Cerebellar nuclear complex (tissue), 1 donor: ENCODE results near the gene TTC39A.

Source experiments
- DNase-seq, 2 experiments: peaks; one replicate each; lab custom pipeline; 2025; lab: John Stamatoyannopoulos, UW

TTC39A gene

DNA sequence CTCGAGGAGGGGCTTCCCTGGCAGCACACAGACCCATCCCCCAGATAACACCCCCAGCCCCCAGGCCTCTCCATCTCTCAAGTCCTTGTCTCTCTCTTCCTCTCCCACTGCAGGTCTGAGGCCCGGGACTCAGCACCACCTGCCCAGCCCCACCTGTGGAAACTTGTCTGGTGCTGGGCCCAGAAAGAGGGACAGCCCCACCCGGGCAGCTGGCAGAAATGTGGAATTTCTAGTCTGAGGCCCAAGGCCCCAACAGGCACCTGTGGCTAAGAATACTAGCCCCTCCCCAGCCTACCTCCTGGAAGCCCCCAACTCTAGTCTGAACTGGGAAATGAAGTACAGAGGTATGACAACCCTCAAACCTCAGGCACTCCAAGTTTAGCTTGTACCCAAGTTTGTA lies 15.4 kb downstream of the TTC39A start:
- DNase-seq = no peak

DNA sequence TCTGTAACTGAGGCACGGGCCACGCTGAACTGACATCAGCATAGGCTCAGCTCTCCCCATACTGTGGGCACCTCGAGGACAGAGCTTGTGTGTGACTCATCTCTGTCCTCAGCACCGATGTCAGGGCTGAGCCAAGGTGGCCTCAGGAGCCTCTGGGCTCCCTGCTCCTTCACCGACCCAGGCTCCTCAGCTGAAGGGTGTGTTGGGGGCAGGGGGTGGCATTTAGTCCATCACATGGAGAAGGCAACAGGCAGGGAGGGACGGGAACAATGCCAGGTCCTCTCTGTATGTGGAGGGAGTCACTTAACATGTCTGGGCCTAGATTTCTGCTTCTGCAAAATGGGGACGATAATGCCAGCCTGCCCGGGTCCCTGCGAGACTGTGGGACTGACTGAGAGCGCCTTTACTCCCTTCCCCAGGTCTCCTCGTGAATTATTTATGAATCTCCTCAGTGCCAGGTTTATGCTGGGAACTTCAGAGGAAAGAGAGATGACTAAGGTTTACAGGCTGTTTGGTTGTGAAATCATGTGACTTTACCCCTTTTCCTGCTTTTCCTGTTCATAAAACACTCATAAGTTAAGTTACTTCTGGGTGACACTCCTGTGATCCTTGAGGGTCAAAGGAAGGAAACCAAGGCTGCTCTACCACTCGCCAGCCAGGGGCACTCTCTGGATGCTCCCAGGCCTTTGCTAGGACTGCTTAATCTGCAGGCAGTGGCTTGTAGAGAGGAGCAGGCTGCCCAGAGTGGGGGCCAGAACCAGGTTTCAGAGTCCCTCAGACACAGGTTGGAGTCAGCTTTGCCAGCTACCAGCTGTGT lies 16.2 kb downstream of the TTC39A start:
- no peak for DNase-seq

DNA sequence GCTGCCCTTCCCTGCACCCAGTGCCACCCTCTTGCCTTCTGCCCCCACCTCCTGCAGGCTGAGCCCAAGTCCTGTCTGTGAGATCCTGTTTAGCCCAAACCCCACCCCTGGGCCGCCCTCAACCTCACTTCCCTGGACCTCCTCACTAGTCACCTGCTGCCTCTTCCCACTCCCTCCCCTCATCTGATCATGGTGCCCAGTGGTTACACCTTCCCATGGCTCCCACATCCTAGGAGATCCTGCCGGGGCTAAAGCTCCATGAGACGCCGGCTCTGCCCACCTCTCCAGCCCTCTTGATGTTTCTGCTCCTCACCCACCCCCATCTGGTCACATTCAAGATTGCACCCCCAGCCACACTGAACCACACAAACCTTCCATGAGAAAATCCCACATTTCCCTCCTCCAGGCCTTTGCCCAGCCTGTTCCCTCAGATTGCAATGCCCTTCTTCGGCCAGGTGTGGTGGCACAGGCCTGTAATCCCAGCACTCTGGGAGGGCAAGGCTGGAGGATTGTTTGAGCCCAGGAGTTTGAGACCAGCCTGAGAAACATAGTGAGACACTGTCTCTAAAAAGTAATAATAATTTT lies 17.0 kb downstream of the TTC39A start:
- DNase-seq = no peak

DNA sequence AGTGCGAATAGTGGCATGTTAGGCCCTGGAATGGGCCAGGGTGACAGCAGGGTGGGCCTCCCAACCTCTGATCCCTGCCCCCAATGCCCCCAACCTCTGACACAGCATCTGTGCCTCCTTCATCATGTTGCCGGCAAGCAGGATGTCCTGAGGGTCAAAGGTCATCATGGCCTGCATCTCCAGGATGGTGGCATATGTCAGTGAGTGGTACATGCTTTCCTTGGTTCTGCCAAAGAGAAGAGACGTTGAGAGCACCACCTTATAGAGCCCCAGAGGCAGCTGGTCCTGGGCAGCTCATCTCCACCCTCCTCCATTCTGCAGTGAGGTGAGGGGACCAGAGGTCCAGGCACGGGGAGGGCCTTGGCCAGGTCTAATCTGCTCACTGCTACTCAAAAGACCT lies 17.6 kb downstream of the TTC39A start:
- DNase-seq = no peak

DNA sequence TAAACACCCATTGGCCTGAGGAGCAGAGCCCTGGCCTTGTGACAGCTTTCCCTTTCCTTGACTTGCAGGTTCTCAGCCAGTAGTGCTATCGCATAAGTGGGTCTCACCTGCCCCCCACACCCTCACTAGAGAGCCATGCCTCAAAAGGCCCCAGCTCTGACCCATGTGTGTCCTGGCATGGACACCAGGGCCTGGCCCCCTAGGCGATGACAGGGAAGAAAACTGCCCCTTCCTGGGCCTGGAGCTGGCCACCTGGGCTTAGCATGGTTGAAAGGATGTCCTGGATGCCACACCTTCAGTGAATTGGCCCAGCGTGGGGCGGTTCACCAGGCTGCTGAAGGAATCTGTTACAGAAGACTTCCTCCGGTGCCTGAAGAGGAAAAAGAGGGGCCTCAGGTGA lies 18.5 kb downstream of the TTC39A start:
- no peak for DNase-seq

DNA sequence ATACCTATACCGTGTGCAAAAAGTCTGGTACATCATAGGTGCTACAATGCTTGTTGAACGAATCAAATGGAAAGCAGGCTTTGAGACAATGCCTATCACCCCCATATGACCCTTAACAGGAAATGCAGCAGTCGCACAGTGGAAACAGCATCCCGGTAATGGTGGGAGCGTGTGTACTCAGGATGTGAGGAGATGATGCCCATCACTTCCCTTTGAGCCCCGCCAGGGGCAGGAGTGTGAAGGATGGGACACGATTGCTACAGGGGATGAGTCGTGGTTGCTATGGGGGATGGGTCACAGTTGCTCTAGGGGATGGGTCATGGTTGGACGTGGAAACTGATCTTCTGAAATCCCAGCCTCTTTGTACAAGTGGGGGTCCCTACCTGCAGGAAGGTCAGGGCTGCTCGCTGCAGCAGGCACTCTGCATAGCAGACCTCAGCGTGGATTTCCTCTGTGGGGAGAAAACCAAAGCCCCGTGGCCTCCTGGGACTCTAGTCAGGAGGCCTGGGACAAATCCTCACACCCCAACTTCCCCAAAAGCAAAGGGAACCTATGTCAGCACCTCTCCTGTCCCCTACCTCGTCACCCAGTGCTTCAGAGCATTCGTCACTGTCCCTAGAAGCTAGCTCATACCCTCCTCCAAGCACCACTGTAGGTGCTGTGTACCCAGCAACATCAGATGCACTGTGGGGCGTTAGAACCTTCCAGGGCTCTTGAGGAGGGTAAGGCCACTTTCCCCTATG lies 19.3 kb downstream of the TTC39A start:
- no peak for DNase-seq

DNA sequence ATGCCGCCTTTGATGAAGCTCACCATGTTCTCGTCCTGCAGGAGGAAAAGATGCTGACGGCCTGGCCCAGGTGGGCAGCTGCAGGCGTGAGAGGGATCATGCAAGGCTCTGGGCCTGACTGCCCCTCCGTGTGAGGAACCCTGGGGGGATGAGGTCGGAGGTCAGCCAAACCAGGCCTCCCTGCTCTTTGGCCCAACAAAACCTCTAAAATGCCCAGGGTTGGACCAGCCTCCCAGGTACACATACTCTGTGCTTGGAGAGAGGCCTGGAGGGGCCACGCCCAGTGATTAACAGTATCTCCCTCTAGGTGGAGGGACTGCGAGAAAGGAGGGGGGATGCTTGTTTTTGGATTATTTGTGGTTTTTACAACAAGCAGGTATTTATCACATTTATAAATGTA lies 21.1 kb downstream of the TTC39A start:
- DNase-seq = no peak

DNA sequence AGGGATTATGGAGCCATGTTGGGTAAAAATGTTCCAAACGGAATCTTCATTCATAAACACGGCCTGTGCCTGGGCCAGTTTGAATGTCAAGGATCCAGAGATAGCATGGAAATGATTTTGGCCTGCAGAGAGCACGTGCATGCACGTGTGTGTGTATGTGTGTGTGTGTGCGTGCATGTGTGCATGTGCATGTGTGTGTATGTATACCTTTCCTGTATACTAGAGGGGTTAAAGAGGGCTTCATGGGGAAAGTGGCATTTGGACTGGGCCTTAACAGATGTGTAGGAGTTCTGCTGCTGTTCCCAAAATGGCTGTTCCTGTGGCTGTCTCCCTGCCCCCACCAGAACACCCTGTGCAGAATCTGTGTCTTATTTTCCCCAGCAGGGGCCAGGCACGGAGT lies 21.7 kb downstream of the TTC39A start:
- DNase-seq = no peak

DNA sequence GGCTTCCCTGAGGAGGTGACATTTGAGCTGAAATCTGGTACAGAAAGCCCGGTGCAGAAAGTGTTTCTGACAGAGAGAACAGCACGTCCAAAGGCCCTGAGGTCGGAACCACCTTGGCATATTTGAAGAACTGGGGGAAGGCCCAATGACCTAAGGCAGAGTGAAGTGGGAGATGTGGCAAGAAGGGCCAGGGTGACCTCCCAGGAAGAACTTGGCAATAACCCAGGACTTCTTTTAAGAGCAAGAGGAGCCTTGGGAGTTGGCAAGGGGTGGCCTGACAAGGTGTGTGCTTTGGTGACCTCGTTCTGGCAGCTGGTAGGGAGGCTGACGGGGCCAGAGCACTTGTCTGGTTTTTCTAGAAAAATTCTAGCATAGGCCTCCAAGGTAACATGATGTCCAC lies 23.4 kb downstream of the TTC39A start:
- DNase-seq = no peak

DNA sequence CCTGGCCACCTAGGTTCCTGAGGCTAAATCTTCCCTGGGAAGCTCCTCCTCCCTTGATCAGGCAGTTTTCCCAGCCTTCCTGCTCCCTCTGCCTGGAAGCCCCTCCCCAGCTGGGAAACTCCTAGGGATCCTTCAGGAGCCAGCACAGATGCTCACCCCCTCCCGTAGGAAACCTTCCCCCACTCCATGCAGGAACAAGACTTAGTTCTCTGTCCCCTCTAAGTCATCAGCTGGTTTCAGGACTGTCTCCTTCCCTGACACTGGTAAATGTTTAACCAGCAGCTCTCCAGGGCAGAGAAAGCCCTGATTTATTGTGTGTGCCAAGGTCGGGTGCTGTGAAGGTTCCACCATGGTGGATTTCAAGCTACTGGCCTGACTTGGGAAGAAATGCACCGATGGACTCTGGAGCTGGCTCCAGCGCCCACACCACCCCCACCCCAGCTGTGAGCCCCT lies 25.0 kb downstream of the TTC39A start:
- DNase-seq = no peak

DNA sequence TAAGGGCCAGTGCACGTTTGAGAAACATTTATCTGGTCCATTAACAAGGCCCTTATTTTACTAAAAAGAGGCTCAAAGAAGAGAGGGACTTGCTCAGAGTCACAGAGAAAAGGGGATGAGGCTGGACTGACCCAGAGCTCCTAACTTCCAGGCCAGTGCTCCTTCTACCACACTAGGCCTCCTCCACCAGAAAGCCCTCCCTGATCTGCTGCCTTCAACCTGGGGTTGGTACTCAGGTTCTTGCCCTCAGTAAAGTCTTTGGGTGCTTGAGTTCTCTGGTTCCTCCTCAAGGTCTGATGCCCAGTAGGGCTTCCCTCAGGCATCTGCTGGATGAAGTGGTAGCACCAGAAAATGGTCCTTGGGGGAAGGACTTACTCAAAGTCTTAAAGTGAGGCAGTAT lies 26.0 kb downstream of the TTC39A start:
- DNase-seq = no peak

DNA sequence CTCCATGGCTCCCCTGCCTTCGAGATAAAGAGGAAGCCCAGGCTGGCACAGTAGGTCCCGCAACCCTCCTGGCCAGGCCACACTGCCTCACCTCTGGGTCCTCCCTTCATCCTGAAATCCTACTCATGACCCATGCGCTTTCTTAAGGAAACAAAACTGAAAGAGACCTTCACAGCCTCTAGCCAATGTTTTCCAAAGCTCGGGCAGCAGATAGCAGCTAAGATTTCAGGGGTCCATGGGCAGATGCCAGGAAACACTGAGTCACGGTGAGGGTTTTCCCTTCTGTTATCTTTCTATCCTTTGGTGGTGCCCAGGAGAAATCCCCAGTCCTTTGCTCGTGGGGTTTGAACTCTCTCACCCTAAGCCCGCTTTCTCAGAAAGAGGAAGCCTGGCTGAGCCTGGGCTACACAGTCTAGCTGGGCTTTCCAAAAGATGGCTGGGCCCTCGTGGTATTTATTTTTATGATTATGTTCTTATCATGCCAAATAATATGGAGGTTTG lies 26.6 kb downstream of the TTC39A start:
- no peak for DNase-seq

DNA sequence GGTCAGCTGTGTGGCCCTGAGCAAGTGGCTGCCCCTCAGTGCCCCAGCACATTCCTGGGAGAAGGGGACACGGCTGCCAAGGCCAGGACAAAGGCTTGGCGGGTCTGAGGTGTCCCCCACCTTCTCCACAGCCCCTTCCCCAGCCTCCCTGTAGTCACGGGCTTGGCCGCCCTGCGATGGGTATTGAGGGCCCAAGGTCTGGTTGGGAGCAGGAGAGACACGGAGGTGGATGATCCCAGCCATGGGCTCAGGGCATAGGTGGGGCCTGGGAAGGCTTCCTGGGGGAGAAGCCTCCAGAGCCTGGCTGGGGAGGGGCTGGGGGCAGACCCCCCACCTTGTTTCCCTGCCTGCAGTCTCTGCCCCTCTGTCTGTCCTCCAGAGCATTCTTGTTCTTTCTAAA lies 27.0 kb downstream of the TTC39A start:
- no peak for DNase-seq

DNA sequence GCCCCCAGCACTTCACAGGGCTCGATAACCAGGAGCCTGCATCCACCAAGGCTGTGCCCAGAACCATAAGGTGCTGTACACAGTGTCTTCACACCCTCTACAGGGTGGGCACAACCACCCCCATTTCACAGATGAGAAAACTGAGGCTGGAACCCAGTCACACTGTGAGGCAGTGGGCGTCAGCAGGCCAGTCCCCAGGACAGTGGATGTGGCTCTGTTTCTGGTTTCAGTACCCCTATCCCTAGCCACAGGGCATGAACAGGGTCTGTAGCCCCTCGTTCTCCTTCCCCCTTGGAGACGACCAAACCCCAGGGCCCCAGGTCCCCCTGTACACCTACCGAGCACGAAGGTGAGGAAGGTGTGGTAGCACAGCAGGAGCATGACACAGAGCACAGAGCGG lies 27.6 kb downstream of the TTC39A start:
- DNase-seq = no peak

DNA sequence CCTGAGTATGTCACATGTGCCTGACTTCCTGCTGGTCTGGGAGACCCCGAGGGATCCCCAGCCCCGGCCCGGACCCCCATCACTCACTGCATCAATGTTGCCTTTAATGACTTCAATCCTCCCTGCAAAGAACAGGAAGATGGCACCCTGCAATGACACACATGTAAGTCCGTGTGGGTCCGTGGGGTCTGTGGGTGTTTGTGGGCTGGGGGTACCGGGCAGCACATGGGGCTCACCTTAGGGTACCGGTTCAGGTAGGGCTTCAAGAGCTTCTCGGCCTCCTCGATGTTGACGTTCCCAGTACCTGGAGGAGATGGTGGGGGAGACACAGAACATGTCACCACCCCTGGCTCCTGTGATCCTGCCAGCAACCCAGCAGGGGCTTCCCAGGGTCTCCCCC lies 28.1 kb downstream of the TTC39A start:
- no peak for DNase-seq

DNA sequence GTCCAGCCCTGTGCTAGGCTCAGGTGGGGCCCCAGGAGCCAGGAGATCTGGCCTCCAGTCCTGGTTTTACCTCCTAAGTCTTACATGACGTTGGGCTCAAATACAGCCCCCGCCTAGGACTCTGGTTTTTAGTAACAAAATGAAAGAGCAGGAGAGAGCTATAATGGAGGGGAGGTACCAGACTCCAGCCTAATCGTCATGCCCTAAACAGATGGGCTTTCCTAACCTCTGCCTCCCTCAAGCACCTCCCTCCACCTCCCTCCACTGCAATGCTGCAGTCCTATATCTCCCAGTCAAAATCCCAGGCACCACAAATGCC lies 28.6 kb downstream of the TTC39A start:
- DNase-seq = no peak

DNA sequence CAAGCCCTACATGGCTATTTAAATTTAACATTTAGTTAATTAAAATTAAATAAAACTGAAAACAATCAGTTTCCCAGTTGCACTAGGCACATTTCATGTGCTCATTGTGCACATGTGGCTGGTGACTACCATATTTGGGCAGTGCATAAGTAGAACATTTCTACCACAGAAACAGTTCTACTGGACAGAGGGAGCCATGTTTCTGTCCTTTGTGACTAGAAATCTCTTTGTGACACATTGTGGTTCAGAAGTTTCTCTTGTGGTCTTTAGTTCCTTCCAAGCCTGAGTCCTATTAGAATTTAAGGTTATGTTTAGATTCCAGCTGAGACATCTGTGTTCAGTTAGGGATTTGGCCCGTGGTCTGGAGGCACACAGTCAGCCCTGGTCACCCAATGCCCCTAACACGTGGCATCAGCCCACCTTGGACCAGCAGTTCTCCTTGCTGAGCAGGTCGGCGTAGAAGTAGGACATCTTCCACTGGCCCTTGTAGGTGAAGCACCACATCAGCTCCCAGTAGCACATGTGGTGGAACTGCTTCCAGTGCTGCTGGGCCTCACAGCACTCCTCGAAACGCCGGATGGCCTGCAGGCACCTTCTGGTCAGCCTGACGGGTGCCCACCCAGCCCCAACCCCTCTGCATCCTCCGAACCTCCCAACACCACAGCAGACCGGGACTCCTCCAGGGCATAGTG lies 29.1 kb downstream of the TTC39A start:
- no peak for DNase-seq

DNA sequence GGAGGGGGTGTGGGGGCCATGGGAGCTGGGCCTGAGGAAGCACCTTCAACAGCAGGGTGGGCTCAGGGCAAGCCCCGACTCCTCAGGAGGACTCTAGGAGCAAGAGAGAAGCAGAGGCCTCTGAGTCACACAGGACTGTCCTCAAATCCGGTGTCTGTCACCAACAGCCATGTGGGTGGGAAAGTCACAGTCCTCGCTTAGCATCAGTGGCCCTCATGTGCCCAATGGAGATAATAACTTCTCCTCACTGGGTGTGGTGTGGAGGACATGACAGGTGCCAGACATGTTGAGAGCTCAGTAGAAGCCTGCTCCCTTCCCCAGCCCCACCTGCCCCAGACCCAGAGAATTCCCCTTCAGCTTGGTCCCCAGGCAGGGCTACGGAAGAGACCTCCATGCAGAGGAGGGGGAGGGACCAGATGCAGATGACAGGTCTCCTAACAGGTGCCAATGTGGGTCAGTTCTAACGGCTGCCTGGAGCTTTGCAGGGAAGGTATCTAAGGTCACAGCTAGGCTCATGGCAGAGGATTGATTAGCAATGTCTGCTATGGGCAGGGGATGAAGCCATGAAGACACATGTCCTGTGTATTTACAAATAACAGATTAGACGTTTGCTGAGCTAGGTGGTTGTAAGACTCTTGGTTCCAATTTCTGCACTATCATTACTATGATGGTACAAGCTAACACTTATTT lies 30.2 kb downstream of the TTC39A start:
- no peak for DNase-seq

DNA sequence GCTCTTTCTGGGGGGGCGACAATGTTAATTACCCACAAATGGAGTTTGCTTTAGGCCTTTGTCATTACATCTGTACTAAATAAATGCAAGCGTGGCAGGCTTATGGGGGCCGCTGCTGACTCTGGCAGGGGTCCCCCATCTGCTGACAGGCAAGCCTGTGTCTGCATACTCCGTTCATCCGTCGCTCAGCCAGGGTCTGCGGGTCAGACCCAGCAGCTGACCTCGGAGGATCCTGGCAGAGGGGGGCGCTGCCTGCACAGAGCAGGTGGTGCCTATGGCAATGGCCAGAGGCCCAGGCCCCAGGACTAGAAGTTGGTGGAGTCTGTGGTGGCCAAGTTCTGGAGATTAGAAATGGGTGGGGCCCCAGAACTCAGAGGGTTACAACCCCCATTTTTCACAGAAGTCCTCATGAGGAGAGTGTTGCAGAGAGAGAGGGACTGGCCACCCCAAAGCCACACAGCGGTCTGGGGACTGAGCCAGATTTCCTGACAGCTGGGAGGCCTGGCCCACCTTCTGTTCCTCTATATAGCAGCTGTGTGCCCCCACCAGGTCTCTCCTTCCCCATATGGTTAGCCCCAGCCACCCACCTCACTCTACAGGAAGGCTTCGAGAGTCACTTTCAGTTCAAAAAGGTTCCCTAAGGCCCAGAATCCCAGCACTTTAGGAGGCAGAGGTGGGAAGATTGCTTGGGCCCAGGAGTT lies 31.0 kb downstream of the TTC39A start:
- DNase-seq = no peak

DNA sequence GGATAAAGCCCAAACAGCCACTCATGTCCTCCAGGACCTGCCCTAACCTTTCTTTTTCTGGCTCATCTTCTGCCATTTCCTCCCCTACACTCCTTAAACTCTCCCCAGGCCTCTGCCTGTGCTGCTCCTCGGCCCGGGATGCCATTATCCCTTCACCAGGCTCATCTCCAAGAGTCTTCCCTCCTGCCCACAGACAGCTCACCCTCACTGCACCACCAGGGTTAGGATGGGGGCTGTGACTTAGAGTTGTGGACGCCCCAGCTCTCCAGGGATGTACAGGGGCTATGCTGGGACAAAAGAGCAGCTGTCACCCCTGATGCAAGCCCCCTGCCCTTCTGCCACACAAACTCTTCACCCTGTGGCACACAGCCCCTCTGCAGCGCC lies 32.0 kb downstream of the TTC39A start:
- no peak for DNase-seq
